Nephron (organoid): ENCODE data around the gene MFSD6L.

Experiments
- H3K27ac Mint-ChIP-seq, 3 experiments: 2 replicates each; pipeline ENCODE4 v1.8.0; 2020; ENCODE audit warnings: mixed read lengths in 3 of 3, mild to moderate bottlenecking in 2 of 3, moderate library complexity in 1 of 3
- H3K27me3 Mint-ChIP-seq: 2 replicates; pipeline ENCODE4 v1.8.0; 2021; ENCODE audit warnings: low read depth, mild to moderate bottlenecking, moderate library complexity, mixed read lengths
- H3K36me3 Mint-ChIP-seq: 2 replicates; pipeline ENCODE4 v1.8.0; 2020; ENCODE audit warnings: low read depth, mixed read lengths
- H3K4me1 Mint-ChIP-seq: 2 replicates; pipeline ENCODE4 v1.8.0; 2020; ENCODE audit warnings: mixed read lengths
- H3K4me3 Mint-ChIP-seq, 3 experiments: 2 replicates each; pipeline ENCODE4 v1.8.0; 2020; ENCODE audit warnings: mild to moderate bottlenecking in 3 of 3, mixed read lengths in 3 of 3, moderate library complexity in 2 of 3
- H3K9me3 Mint-ChIP-seq: 2 replicates; pipeline ENCODE4 v1.8.0; 2020; ENCODE audit warnings: mixed read lengths
- CTCF ChIP-seq, 3 experiments: fragments of 200-600 bp; sonication (generic); IDR thresholded peaks; one replicate each; pipeline ENCODE4 v1.5.0; 2021; ENCODE audit warnings: antibody characterized with exemption in 3 of 3; ENCODE audit not compliant: unreplicated experiment in 3 of 3

Gene MFSD6L

GRCh38 chr17:8762012-8762411 is 37.2 kb downstream of the MFSD6L start:
- Mint-ChIP-seq H3K9me3 (peaks cover 4% of the 10 kb centered on the region), H3K27me3 (peaks cover 18% of the 10 kb centered on the region), H3K36me3 (no peaks in the 10 kb centered on the region), H3K27ac (no peak overlapping the region), H3K4me3 (no peak overlapping the region), H3K4me1 (no peaks in the 10 kb centered on the region)
- no peak for TF ChIP-seq CTCF (IDR thresholded peaks at IDR 0.05; ENCODE audit: unreplicated experiment in 3 of 3)

GRCh38 chr17:8758137-8758596 is 41.0 kb downstream of the MFSD6L start, which contains the start of gene SPDYE4:
Gene SPDYE4 (minus strand): TSS chr17:8758546. CDS start chr17:8758382, 164 bp downstream.
- H3K36me3 Mint-ChIP-seq: no peaks in the 10 kb centered on the region
- no peak for TF ChIP-seq CTCF (IDR thresholded peaks at IDR 0.05; ENCODE audit: unreplicated experiment in 3 of 3)
- no peak within 1 kb of the TSS for H3K4me3 Mint-ChIP-seq
- H3K27ac Mint-ChIP-seq: no peak within 1 kb of the TSS
- no peaks in the 10 kb centered on the region for H3K4me1 Mint-ChIP-seq
- peaks cover 4% of the 10 kb centered on the region for H3K9me3 Mint-ChIP-seq
- H3K27me3 Mint-ChIP-seq: peaks cover 35% of the 10 kb centered on the region

- no peak for TF ChIP-seq CTCF (IDR thresholded peaks at IDR 0.05; ENCODE audit: unreplicated experiment in 3 of 3)
- Mint-ChIP-seq H3K36me3 (no peaks in the 10 kb centered on the region), H3K4me3 (no peak overlapping the region), H3K9me3 (no peaks in the 10 kb centered on the region), H3K4me1 (no peaks in the 10 kb centered on the region), H3K27me3 (peaks cover 35% of the 10 kb centered on the region), H3K27ac (no peak overlapping the region)
Measured at GRCh38 chr17:8757189-8757588, 42.0 kb downstream of the MFSD6L start.

- Mint-ChIP-seq H3K4me3 (no peak overlapping the region), H3K36me3 (no peaks in the 10 kb centered on the region), H3K27me3 (peaks cover 40% of the 10 kb centered on the region), H3K9me3 (no peaks in the 10 kb centered on the region), H3K4me1 (no peaks in the 10 kb centered on the region), H3K27ac (no peak overlapping the region)
- no peak for TF ChIP-seq CTCF (IDR thresholded peaks at IDR 0.05; ENCODE audit: unreplicated experiment in 3 of 3)
Measured at GRCh38 chr17:8755590-8756255, 43.4 kb downstream of the MFSD6L start.

- Mint-ChIP-seq H3K27ac (no peak overlapping the region), H3K9me3 (no peaks in the 10 kb centered on the region), H3K4me1 (no peaks in the 10 kb centered on the region), H3K36me3 (no peaks in the 10 kb centered on the region), H3K27me3 (peaks cover 40% of the 10 kb centered on the region), H3K4me3 (no peak overlapping the region)
- TF ChIP-seq CTCF (IDR thresholded peaks at IDR 0.05; ENCODE audit: unreplicated experiment in 3 of 3): no peak
Measured at GRCh38 chr17:8754890-8755289, 44.3 kb downstream of the MFSD6L start.

GRCh38 chr17:8753976-8754440 is 45.2 kb downstream of the MFSD6L start:
- H3K4me1 Mint-ChIP-seq: no peaks in the 10 kb centered on the region
- H3K27me3 Mint-ChIP-seq: peaks cover 40% of the 10 kb centered on the region
- no peak for TF ChIP-seq CTCF (IDR thresholded peaks at IDR 0.05; ENCODE audit: unreplicated experiment in 3 of 3)
- H3K27ac Mint-ChIP-seq: no peak overlapping the region
- no peak overlapping the region for H3K4me3 Mint-ChIP-seq
- no peaks in the 10 kb centered on the region for H3K36me3 Mint-ChIP-seq
- H3K9me3 Mint-ChIP-seq: no peaks in the 10 kb centered on the region
